Measurements from ENCODE around the gene RAVER1. TPM values are rescaled to one million over a fixed set of nuclear protein-coding genes. Genes with fewer than 3 reads are reported as not detected.
"Not testable (repeated sequence)": the region's sequence is repeated elsewhere in the genome, so short reads cannot be mapped to it uniquely, and the experiment has no call there.

Gene RAVER1
- total and polyA plus RNA-seq, 9 donors, result 1.3 to 50.7 (median 32.3) TPM

- H3K4me1 ChIP-seq (ENCODE audit: insufficient read depth), result peaks cover 8% of the 10 kb centered on the region
- no peak overlapping the region for H3K4me3 ChIP-seq
- intact Hi-C loops (cut with DNase I), result no loop called here
- TF ChIP-seq POLR2A (IDR thresholded peaks at IDR 0.05) (no peak), EP300 (IDR thresholded peaks at IDR 0.05) (no peak), CTCF (IDR thresholded peaks at IDR 0.05) (no peak)
- H3K27ac ChIP-seq, result no peak overlapping the region
- no peak for DNase-seq
- H3K36me3 ChIP-seq, result no peaks in the 10 kb centered on the region
- no peaks in the 10 kb centered on the region for H3K27me3 ChIP-seq
- WGBS, 3 donors, result 91 to 93% (median 93%) methylated on average over 4 of the region's 4 CpGs
- H3K9me3 ChIP-seq, result no peaks in the 10 kb centered on the region
Observed at GRCh38 chr19:10285393-10285792, 47.9 kb downstream of the RAVER1 start.

GRCh38 chr19:10284960-10285278 is 48.4 kb downstream of the RAVER1 start:
- Histone ChIP-seq H3K27ac (no peak overlapping the region), H3K27me3 (no peaks in the 10 kb centered on the region), H3K4me3 (no peak overlapping the region), H3K36me3 (no peaks in the 10 kb centered on the region), H3K4me1 (ENCODE audit: insufficient read depth) (peaks cover 6% of the 10 kb centered on the region), H3K9me3 (no peaks in the 10 kb centered on the region)
- WGBS, 3 donors, result 92 to 97% (median 94%) methylated on average over 13 of the region's 13 CpGs
- DNase-seq, result no peak
- TF ChIP-seq EP300 (IDR thresholded peaks at IDR 0.05) (no peak), POLR2A (IDR thresholded peaks at IDR 0.05) (no peak), CTCF (IDR thresholded peaks at IDR 0.05) (no peak)
- intact Hi-C loops (cut with DNase I), result no loop called here

GRCh38 chr19:10284065-10284959 is 49.0 kb downstream of the RAVER1 start:
- TF ChIP-seq CTCF (IDR thresholded peaks at IDR 0.05) (no peak), POLR2A (IDR thresholded peaks at IDR 0.05) (no peak), EP300 (IDR thresholded peaks at IDR 0.05) (no peak)
- H3K27me3 ChIP-seq, result no peaks in the 10 kb centered on the region

GRCh38 chr19:10283301-10284064 is 49.8 kb downstream of the RAVER1 start:
- H3K27me3 ChIP-seq, result no peaks in the 10 kb centered on the region
- no peak for TF ChIP-seq CTCF (IDR thresholded peaks at IDR 0.05)
- TF ChIP-seq POLR2A (IDR thresholded peaks at IDR 0.05), result no peak
- no peak for TF ChIP-seq EP300 (IDR thresholded peaks at IDR 0.05)

More at GRCh38 chr19:10284065-10284959, 49.0 kb downstream of the RAVER1 start:
- DNase-seq, result no peak
- peaks cover 6% of the 10 kb centered on the region for H3K4me1 ChIP-seq (ENCODE audit: insufficient read depth)
- H3K27ac ChIP-seq, result no peak overlapping the region
- H3K4me3 ChIP-seq, result no peak overlapping the region
- no peaks in the 10 kb centered on the region for H3K9me3 ChIP-seq
- no peaks in the 10 kb centered on the region for H3K36me3 ChIP-seq
- 91 to 93% (median 91%) methylated on average over 33 to 34 of the region's 34 CpGs for WGBS, 3 donors
- intact Hi-C loops (cut with DNase I), result no loop called here

GRCh38 chr19:10282043-10282442 is 51.3 kb downstream of the RAVER1 start:
- H3K9me3 ChIP-seq; H3K36me3 ChIP-seq; H3K4me3 ChIP-seq; intact Hi-C loops (cut with DNase I); H3K4me1 ChIP-seq (ENCODE audit: insufficient read depth); DNase-seq; H3K27ac ChIP-seq; H3K27me3 ChIP-seq: not testable (repeated sequence)
- WGBS, 3 donors, result 92 to 96% (median 94%) methylated on average over 5 of the region's 5 CpGs

More at GRCh38 chr19:10283301-10284064, 49.8 kb downstream of the RAVER1 start:
- no peak overlapping the region for H3K4me3 ChIP-seq
- peaks cover 1% of the 10 kb centered on the region for H3K4me1 ChIP-seq (ENCODE audit: insufficient read depth)
- H3K9me3 ChIP-seq, result no peaks in the 10 kb centered on the region
- 75 to 77% (median 77%) methylated on average over 23 of the region's 23 CpGs for WGBS, 3 donors
- DNase-seq, result no peak
- no peak overlapping the region for H3K27ac ChIP-seq
- intact Hi-C loops (cut with DNase I), result no loop called here
- no peaks in the 10 kb centered on the region for H3K36me3 ChIP-seq

All from ovary (tissue), 9 donors.